Stimulated activated CD8-positive, alpha-beta memory T cell treated with anti-CD3 and anti-CD28 coated beads, Interleukin-15, amount 100 ng/mL, for 24 hours (primary cell): ENCODE measurements around the gene PTPN4.
"Not testable (repeated sequence)": the region's sequence is repeated elsewhere in the genome, so short reads cannot be mapped to it uniquely, and the experiment has no call there.

Source experiments
- DNase-seq: peaks from one replicate; pipeline ENCODE4 v3.0.0-alpha.2; 2020; ENCODE audit warnings: low read depth

Gene PTPN4

DNA sequence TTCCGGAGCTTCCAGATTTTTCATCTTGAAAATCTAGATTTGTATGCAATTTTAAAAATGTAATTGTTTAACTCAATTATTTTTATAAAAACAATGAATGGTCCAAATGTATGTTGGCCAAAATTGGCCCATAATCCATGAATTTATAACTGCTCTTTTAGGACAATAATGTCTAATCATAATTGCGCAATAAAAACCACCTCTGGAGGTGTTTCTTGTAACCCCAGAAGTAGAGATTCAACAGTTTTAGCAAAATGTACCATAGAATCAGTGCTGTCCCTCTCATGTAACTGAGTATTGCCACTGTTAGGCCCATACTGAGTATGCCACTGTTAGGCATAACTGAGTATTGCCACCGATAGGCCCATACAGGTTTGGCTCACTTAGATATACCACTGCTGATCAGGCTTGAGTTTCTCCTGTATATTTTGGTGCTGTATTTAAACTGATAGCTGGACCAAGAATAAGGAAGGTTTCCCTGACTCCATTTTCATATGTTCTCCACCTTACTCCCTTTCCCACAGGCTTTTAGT, 182.3 kb downstream of the PTPN4 start:
- DNase-seq: no peak

GRCh38 chr2:119943058-119943457, 183.3 kb downstream of the PTPN4 start:
- DNase-seq: no peak

- no peak for DNase-seq
Measured at GRCh38 chr2:119947535-119947934, 187.8 kb downstream of the PTPN4 start.

DNA sequence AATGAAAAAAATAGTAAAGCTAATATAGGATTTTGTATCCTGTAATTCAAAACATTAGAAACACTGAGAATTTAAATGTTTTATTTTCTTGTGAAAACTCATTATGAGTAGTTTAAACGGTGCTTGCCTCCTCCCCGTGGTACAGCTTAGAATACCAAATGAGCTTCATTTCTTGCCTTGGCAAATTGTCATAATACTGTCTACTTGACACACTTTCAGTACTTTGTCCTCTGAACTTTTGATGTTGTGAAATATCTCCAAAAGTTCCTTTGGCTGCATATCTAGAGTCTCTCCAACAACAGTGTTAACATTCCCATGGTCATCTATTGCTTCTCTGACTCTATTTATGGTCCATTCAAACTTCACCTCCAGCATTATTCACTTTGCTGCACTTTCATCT, 191.2 kb downstream of the PTPN4 start:
- DNase-seq: no peak

GRCh38 chr2:119958670-119959268, 199.0 kb downstream of the PTPN4 start:
- no peak for DNase-seq

DNA sequence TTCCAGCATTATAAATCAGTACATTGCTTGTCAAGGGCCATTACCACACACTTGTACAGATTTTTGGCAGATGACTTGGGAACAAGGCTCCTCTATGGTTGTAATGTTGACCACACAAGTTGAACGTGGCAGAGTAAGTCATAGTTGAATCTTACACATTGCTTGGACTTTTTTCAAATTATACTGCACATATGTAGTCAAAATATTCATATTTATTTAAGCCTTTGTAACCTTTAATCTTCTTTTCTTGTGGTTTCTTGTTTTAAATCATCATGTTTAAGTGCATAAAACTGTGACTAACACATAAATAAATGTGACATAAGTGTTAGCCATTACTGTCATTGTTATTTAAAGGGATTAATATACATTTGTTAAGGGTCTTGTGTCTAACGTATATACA, 201.1 kb downstream of the PTPN4 start:
- DNase-seq: no peak

- no peak for DNase-seq
Measured at GRCh38 chr2:119981896-119982295, 222.2 kb downstream of the PTPN4 start.

DNA sequence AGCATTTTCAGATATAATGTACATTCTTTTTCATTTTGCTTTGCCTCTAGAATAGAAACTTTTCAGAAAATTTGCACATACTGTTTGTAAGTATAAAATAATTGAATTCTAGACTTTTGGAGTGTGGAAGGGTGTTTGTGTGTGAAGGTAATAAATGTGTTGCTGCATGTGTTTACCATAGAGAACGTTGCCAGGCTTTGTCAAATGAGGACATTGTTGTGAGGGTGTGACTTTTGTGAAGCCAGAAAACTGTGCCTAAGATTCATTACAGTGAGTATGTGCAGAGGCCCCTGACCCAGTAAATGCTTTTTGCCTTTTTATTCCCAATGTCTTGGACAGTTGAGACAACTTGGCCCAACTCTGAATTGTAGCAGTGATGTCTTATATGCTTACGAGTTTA, 222.8 kb downstream of the PTPN4 start:
- DNase-seq: no peak

- DNase-seq: no peak
Measured at GRCh38 chr2:119983108-119983507, 223.4 kb downstream of the PTPN4 start.

DNA sequence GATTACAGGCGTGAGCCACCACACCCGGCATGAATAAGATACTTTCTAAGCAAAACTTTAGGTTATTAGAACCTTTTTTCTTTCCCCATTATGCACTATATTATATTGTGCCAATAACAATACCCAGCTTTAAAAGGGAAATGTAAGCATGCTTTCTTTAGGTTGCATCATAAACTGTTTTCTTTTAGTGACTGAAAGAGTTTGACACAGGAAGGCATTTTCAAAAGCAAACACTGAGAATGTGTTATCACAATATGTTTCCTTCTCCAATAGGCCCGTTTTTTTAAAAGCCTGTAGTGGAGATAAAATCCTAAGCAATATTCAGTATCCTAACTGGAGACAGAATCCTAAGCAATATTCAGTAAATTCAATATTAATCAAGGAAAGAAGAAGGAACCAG, 236.4 kb downstream of the PTPN4 start:
- no peak for DNase-seq

- not testable (repeated sequence) for DNase-seq
Measured at GRCh38 chr2:119996896-119997891, 237.5 kb downstream of the PTPN4 start.

DNA sequence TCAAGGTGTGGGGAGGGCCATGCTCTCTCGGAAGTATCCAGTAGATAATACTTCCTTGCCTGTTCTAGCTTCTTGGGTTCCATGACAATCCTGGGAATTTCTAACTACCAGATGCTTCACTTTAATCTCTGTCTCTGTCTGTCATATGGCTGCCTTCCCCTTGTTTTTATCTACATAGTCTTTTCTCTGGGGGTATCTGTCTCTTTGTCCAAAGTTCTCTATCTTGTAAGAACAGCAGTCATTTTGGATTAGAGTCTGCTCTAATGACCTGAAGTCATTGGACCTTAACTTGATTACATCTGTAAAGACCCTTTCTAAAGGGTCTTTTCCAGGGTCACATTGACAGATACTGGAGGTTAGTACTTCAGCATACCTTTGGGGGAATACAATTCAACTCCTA, 241.7 kb downstream of the PTPN4 start:
- DNase-seq: no peak

DNA sequence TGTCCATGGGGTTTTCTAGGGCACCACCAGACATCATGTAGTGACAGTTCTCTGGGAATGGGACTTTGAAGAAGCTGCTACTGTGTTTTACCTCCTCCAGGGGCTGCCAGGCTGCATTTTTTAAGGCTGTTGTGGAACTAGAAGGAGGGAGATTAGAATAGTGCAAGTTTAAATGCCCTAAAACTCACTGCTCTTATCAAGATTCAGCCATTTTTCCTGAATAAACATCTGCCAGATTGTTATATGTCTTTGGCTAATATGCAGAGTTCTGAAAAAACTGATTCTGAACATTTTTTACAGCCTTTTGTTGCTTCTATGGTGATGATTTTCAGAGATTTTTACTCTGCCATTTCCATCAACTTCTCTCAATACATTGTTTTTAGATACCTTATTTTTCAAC, 244.5 kb downstream of the PTPN4 start:
- DNase-seq: no peak

DNA sequence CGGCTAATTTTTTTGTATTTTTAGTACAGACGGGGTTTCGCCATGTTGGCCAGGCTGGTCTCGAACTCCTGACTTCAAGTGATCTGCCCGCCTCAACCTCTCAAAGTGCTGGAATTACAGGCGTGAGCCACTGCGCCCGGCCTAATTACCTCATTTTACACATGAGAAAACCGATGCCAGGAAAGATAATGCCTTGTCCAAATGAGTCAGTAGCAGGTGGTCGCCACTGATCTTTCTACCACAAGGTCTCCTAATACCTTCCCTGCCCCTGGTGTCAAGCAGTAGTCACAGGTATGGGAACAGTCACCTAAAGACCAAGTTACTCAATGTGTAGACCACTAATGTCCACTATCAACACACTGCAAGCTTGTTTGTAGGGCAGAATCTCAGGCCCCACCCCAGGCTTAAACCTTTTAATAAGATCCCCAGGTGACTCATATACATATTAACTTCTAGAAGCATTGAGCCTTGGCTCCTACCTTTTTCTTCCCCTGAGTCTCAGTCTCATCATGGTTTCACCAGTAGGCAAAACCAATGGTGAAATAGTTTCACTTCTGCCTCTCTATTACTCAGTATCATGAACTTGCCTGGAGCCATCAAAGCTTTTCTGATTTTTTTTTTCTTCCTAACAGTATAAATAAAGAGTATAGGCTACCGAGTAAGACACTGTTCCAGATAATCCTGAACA, 246.3 kb downstream of the PTPN4 start:
- no peak for DNase-seq

- DNase-seq: no peak
Measured at GRCh38 chr2:120007851-120008250, 248.1 kb downstream of the PTPN4 start.

DNA sequence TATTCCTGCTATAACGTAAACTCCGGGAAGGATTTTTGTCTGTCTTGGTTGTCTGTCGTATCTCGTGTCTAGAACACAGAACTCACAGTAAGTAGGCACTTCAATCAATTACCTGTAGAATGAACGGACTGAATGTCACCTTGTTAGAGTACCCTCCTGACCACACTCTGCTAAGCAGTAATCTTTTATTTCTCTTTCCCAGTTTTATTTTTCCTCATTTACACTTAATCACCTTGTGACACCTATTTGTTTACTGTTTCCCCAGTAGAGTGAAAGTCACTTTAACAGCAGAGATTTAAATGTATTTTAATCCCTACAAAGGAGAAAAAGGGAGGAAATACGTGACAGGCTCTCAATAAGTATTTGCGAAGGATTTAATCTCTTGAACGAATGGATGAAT, 252.6 kb downstream of the PTPN4 start:
- DNase-seq: no peak

DNA sequence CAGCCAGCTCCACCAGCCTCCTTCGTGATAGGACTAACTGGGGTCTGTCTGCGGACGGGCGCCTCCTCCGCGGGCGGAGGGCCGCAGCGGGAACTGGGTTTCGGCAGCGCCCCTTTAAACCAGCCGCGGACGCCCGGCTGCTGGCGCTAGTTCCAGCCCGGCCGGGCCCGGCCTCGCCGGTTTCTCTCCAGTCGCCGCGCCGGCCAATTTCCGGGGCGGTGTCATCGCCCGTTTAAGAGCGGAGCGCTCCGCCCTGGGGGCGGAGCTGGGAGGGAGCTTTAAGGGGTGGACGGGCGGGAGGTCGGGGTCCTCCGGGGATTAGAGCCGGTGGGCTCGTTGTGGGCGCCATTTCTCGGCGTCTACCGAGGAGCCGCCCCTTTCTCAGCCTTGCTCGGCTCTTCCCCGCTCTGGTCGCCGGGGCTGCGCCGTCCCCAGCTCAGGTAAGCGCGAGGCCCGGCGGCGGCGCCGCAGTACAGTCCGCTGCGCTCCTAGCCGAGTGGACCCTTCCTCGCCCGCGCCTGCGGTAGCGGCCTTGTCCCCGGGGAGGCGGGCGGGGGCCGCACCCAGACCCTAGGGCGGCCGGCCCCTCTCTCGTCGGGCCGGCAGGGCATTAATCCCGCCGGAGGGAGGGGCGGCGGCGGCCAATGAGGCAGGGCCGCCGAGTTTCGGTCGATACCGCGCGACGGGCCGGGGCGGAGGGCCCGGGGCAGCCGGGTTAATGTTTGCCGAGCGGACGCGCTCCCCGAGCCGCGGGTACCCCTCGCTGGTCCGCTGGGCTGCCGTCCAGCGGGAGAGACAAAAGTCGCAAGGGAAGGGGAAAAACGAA, 253.3 kb downstream of the PTPN4 start, which contains the start of gene EPB41L5:
Gene EPB41L5, plus strand, starts transcription at position 307 of the 826 bp plus-strand sequence. CDS start 6,008 bp downstream, outside the sequence.
- DNase-seq: peak; percentile 57

GRCh38 chr2:120013597-120014223, 254.0 kb downstream of the PTPN4 start:
- DNase-seq: no peak

DNA sequence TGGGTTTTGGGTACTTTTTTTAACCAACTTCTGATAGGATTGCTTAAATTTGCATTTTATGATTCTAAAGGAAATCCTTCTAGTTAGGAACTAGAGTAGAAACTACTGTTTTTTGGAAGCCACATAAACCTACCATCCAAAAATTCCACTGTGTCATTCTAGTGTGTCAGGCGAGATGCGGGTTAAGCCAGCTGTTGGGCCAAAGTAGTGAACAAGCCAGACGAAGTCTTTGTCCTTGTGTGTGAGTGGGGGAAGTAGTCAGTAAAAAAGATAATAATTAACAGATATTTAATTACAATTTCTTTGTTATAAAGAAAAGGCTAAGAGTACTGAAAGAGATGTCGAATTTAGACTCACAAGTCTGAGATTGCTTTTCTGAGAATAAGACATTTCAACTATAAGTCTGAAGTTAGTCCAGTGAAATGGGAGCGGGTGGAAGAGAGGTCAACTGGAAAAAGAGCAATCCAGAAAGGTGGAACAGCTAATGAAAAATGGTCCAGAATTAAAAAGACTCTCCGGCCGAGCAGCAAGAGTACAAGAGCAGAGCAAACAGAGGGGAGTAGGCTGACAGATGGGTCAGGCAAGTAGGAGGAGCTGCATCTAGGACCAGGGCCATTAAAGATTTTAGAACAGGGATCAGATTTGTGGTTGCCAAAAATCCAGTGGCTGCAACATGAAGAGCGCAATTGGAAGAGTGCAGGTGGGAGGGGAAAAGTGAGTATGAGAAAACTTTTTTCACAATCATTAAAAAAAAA, 254.7 kb downstream of the PTPN4 start:
- DNase-seq: no peak

GRCh38 chr2:120016800-120017199, 257.1 kb downstream of the PTPN4 start:
- DNase-seq: no peak
